Endothelial cell of umbilical vein (primary cell): ENCODE results near the gene GCGR. TPM values are rescaled to one million over a fixed set of nuclear protein-coding genes. Genes with fewer than 3 reads are reported as not detected.

Experiments
- BruUV-seq: library from RNA; stranded (reverse); fragments of 400-500 nt; replicated peaks from 2 replicates; lab custom pipeline; 2021; lab: Mats Ljungman, UMichigan
- CTCF ChIA-PET: fragments of 300-600, 350-600 bp; sonication (Branson Sonifier 250); formaldehyde crosslinking; loops from one replicate; lab custom pipeline; 2021; ENCODE audit warnings: antibody characterized with exemption, inconsistent platforms; lab: Charles Lee
- POLR2A ChIA-PET: fragments of 300-600, 350-600 bp; sonication (Branson Sonifier 250); formaldehyde crosslinking; loops from one replicate; lab custom pipeline; 2021; ENCODE audit warnings: antibody characterized with exemption, inconsistent platforms; lab: Charles Lee
- DNase-seq: peaks from one replicate; pipeline ENCODE4 v3.0.0-alpha.2; 2011; ENCODE audit warnings: low read depth, low spot score
- FAIRE-seq: peaks from 2 replicates; lab custom pipeline; 2011; peaks lifted over from hg19 to GRCh38; lab: Jason Lieb, UNC
- H2AFZ ChIP-seq: 2 replicates; pipeline ENCODE4 v1.6.0; 2012; ENCODE audit warnings: low read depth, low read length, control low read depth, inconsistent platforms
- H3K27ac ChIP-seq: 2 replicates; pipeline ENCODE4 v1.5.1; 2011; ENCODE audit warnings: low read depth, mild to moderate bottlenecking, control low read depth, low read length, moderate library complexity; ENCODE audit not compliant: insufficient read depth
- H3K27me3 ChIP-seq, 2 experiments: 2 replicates each; pipeline versions ENCODE4 v1.6.0 to v1.6.1; 2011; ENCODE audit warnings: low read length in 2 of 2, mixed read lengths in 1 of 2; ENCODE audit not compliant: control insufficient read depth in 2 of 2, insufficient read depth in 2 of 2
- H3K36me3 ChIP-seq, 2 experiments: 2 replicates in 1 of 2; 3 replicates in 1 of 2; pipeline ENCODE4 v1.5.1; 2011; ENCODE audit warnings: low read length in 2 of 2, mild to moderate bottlenecking in 1 of 2, moderate library complexity in 1 of 2; ENCODE audit not compliant: control insufficient read depth in 2 of 2, insufficient read depth in 2 of 2; ENCODE audit errors: extremely low read depth in 1 of 2
- H3K4me1 ChIP-seq: 3 replicates; pipeline ENCODE4 v1.5.1; 2011; ENCODE audit warnings: mild to moderate bottlenecking, low read length; ENCODE audit not compliant: control insufficient read depth, insufficient read depth; ENCODE audit errors: extremely low read depth
- H3K4me2 ChIP-seq: 2 replicates; pipeline ENCODE4 v1.6.1; 2011; ENCODE audit warnings: low read length, control low read depth, mixed read lengths; ENCODE audit not compliant: insufficient read depth
- H3K4me3 ChIP-seq, 3 experiments: fragments of 200-600 bp in 1 of 3; sonication (generic), shearing (Covaris generic) in 1 of 3; replicated peaks in 1 of 3; 2 replicates each; pipeline ENCODE4 v1.5.1; 2011 to 2016; ENCODE audit warnings: control low read depth in 3 of 3, low read length in 3 of 3, mild to moderate bottlenecking in 2 of 3, inconsistent platforms in 1 of 3, low read depth in 1 of 3, moderate library complexity in 1 of 3; ENCODE audit not compliant: insufficient read depth in 1 of 3
- H3K79me2 ChIP-seq: 2 replicates; pipeline ENCODE4 v1.6.0; 2012; ENCODE audit warnings: low read length, inconsistent platforms; ENCODE audit not compliant: control insufficient read depth, insufficient read depth
- H3K9ac ChIP-seq: replicated peaks from 2 replicates; pipeline ENCODE3; 2011; ENCODE audit warnings: low read length, control low read depth; ENCODE audit not compliant: insufficient read depth; ENCODE audit errors: extremely low read depth
- H3K9me1 ChIP-seq: replicated peaks from 3 replicates; pipeline ENCODE4 v1.6.0; 2011; ENCODE audit warnings: mild to moderate bottlenecking, low read length; ENCODE audit not compliant: control insufficient read depth, insufficient read depth; ENCODE audit errors: extremely low read depth
- H3K9me3 ChIP-seq: replicated peaks from 2 replicates; pipeline ENCODE4 v1.5.1; 2012; ENCODE audit warnings: low read length, inconsistent platforms; ENCODE audit not compliant: control insufficient read depth, insufficient read depth
- H4K20me1 ChIP-seq: replicated peaks from 2 replicates; pipeline ENCODE3; 2011; ENCODE audit warnings: mild to moderate bottlenecking, low read length; ENCODE audit not compliant: control insufficient read depth, insufficient read depth; ENCODE audit errors: extremely low read depth
- CTCF ChIP-seq, 2 donors: IDR thresholded peaks; 1 replicate in 1 of 2; 2 replicates in 1 of 2; pipeline ENCODE4 v1.5.1; 2011; ENCODE audit warnings: low read length in 2 of 2, mild to moderate bottlenecking in 2 of 2, moderate library complexity in 2 of 2, control low read depth in 1 of 2, inconsistent platforms in 1 of 2, low read depth in 1 of 2; ENCODE audit not compliant: insufficient read depth in 1 of 2; ENCODE audit errors: extremely low read depth in 1 of 2
- EZH2 ChIP-seq: IDR thresholded peaks from 2 replicates; pipeline ENCODE4 v1.6.1; 2012; ENCODE audit warnings: borderline replicate concordance, low read depth, mild to moderate bottlenecking, moderate library complexity, low read length, inconsistent platforms; ENCODE audit not compliant: severe bottlenecking
- FOS ChIP-seq: IDR thresholded peaks from 2 replicates; pipeline ENCODE4 v1.6.1; 2011; ENCODE audit warnings: mild to moderate bottlenecking, low read length, moderate library complexity, borderline replicate concordance; ENCODE audit not compliant: insufficient read depth
- GATA2 ChIP-seq: IDR thresholded peaks from 2 replicates; pipeline ENCODE4 v1.7.0; 2011; ENCODE audit warnings: low read depth, mild to moderate bottlenecking, moderate library complexity, mixed read lengths, low read length; ENCODE audit not compliant: insufficient read length, insufficient read depth
- JUN ChIP-seq: IDR thresholded peaks from 2 replicates; pipeline ENCODE4 v1.6.1; 2011; ENCODE audit warnings: borderline replicate concordance, low read depth; ENCODE audit not compliant: insufficient read length, insufficient read depth
- MAX ChIP-seq: IDR thresholded peaks from 2 replicates; pipeline ENCODE4 v1.6.1; 2011; ENCODE audit not compliant: insufficient read depth, insufficient read length
- MYC ChIP-seq: IDR thresholded peaks from one replicate; pipeline ENCODE4 v1.6.1; 2011; ENCODE audit warnings: mild to moderate bottlenecking, low read depth, low read length
- POLR2A ChIP-seq: IDR thresholded peaks from 2 replicates; pipeline ENCODE4 v1.6.1; 2012; ENCODE audit warnings: low read depth, mild to moderate bottlenecking, control low read depth, low read length
- POLR2AphosphoS5 ChIP-seq: IDR thresholded peaks from 2 replicates; pipeline ENCODE4 v1.6.1; 2012; ENCODE audit warnings: low read depth, mild to moderate bottlenecking, control low read depth, low read length, moderate library complexity; ENCODE audit not compliant: insufficient read depth
- dilution Hi-C: fragments of 300-500 bp; cut with MboI; formaldehyde crosslinking; loops from one replicate; pipeline ENCODE4 v1.15.0; 2019; ENCODE audit warnings: low sequenced_read_pairs; ENCODE audit not compliant: extremely low pct_ligation_motif_present
- intact Hi-C: fragments of 100-400 bp; cut with micrococcal nuclease; formaldehyde crosslinking; loops from one replicate; pipeline ENCODE4 v1.10.0; 2022
- polyA plus RNA-seq, 4 experiments: library from polyadenylated mRNA; depleted of rRNA in 3 of 4; stranded (reverse) in 3 of 4; unstranded in 1 of 4; fragments of >200 nt; gene quantifications; 2 replicates each; pipeline versions ENCODE4 v1.2.1 to v1.2.3, GENCODE V29; 2011 to 2012; ENCODE audit warnings: missing spikeins in 1 of 4
- total RNA-seq: library from RNA; stranded (reverse); gene quantifications from 2 replicates; pipeline ENCODE4 v1.2.3, GENCODE V29; 2021

Gene GCGR
- total and polyA plus RNA-seq, 2 donors (not counting 3 experiments of a cell fraction or from before 2014, with no cell fraction given), result not detected

- Histone ChIP-seq H3K36me3 (peaks cover 8 to 26% of the 10 kb centered on the region in 2 experiments), H3K4me2 (peak overlapping the region; percentile 66), H4K20me1 (no peaks in the 10 kb centered on the region), H3K79me2 (peaks cover 52% of the 10 kb centered on the region), H2AFZ (no peak overlapping the region), H3K27me3 (no peaks in the 10 kb centered on the region), H3K4me3 (peak overlapping the region; percentile 60 to 97 (median 76)), H3K9ac (peak overlapping the region; percentile 84), H3K9me3 (no peaks in the 10 kb centered on the region), H3K27ac (peak overlapping the region; percentile 45), H3K4me1 (peaks cover 20% of the 10 kb centered on the region), H3K9me1 (no peaks in the 10 kb centered on the region)
- TF ChIP-seq MYC, result no peak
- TF ChIP-seq POLR2AphosphoS5, result no peak
- no peak for TF ChIP-seq EZH2
- no peak for TF ChIP-seq POLR2A
- TF ChIP-seq CTCF (IDR thresholded peaks at IDR 0.05; ENCODE audit: extremely low read depth in 1 of 2, insufficient read depth in 1 of 2, low read depth in 1 of 2, low read length in 2 of 2), result no peak
- no peak for TF ChIP-seq GATA2
- no peak for TF ChIP-seq FOS
- no peak for TF ChIP-seq MAX
- TF ChIP-seq JUN, result no peak
- DNase-seq, result no peak
- CTCF ChIA-PET, result interaction anchor here (1.0 kb wide), 1 partner anchor 37 kb away, joined by 3 read pairs; no protein-coding TSS in a partner anchor
- intact Hi-C loops, result no loop called here
- POLR2A ChIA-PET, result no interaction called here
- dilution Hi-C loops, result no loop called here
- BruUV-seq, result TSS peak; percentile 35
- peak; percentile 79 for FAIRE-seq
These were observed 55.3 kb downstream of the GCGR start for GRCh38 chr17:81858967-81859905.
